Epidermal melanocyte (primary cell): Measurements from ENCODE around the gene TOPBP1.
"Not testable (repeated sequence)": the region's sequence is repeated elsewhere in the genome, so short reads cannot be mapped to it uniquely, and the experiment has no call there.

Experiments
- DNase-seq: peaks from one replicate; pipeline ENCODE4 v3.0.0; 2011; ENCODE audit warnings: low spot score; ENCODE audit not compliant: insufficient read length

The TOPBP1 gene

GRCh38 chr3:133572158-133573053 is 89.3 kb downstream of the TOPBP1 start:
- DNase-seq, result no peak

GRCh38 chr3:133570937-133571320 is 90.8 kb downstream of the TOPBP1 start:
- no peak for DNase-seq

GRCh38 chr3:133570139-133570936 is 91.4 kb downstream of the TOPBP1 start:
- DNase-seq, result no peak

GRCh38 chr3:133568294-133569014 is 93.3 kb downstream of the TOPBP1 start:
- no peak for DNase-seq

GRCh38 chr3:133563816-133564215 is 97.9 kb downstream of the TOPBP1 start:
- no peak for DNase-seq

GRCh38 chr3:133563186-133563591 is 98.6 kb downstream of the TOPBP1 start:
- no peak for DNase-seq

GRCh38 chr3:133562376-133562775 is 99.4 kb downstream of the TOPBP1 start:
- DNase-seq, result no peak

- DNase-seq, result no peak
These were observed 100.1 kb downstream of the TOPBP1 start for GRCh38 chr3:133561679-133562078.

- not testable (repeated sequence) for DNase-seq
These were observed 110.2 kb downstream of the TOPBP1 start for GRCh38 chr3:133551589-133551988.
